Measurements from ENCODE around the gene SH3GL2.

Gene SH3GL2

DNA sequence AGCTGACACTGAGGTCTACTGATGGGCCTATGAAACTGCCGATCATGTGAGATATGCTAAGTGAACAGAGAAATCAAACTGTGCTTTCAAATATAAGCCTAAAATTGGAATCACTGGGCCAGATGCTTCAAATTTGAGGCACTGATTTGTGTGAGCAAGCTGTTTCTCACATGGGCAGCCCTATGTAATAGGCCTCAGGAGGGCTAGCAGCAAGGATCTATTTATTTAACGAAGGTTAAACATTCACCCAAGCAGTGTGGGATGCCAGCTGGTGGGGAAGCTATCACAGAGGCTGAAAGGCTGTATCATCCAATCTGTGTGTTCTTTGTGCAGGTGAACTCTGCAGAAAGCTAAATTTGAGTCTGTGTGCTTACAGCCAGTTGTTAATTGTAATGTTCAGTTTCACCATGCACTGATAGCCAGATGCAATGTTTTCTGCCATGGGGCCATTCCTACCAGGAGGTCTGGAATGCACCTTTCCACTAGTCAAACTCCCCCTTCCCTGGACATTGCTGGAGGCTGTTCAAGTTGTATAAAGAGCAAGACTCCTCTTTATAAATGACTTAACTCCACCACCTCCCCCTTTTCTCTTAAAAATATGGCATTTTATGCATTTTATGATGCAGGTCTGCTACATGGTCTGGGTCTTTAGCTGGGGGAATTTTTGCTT lies 228.9 kb downstream of the SH3GL2 start:
- FAIRE-seq = no peak
- DNase-seq (ENCODE audit: low spot score) = no peak

DNA sequence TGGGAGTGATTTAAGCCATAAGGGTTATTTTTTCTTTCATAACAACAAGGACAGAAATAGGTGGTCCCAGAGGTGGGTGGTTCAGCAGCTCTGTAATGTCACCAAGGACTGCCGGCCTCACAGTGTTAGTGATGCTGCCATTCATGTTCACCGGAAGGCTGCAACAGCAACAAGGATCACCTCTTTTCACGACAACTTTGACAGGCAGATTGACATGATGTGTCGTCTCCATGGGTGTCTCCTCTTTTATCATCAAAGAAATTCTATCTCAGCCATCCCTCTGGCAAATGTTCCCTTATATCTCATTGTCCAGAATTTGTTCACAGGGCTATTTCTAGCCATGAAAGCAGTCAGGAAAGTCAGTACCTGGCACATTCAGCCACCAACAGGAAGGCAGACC lies 231.5 kb downstream of the SH3GL2 start:
- no peak for FAIRE-seq
- DNase-seq (ENCODE audit: low spot score) = no peak

DNA sequence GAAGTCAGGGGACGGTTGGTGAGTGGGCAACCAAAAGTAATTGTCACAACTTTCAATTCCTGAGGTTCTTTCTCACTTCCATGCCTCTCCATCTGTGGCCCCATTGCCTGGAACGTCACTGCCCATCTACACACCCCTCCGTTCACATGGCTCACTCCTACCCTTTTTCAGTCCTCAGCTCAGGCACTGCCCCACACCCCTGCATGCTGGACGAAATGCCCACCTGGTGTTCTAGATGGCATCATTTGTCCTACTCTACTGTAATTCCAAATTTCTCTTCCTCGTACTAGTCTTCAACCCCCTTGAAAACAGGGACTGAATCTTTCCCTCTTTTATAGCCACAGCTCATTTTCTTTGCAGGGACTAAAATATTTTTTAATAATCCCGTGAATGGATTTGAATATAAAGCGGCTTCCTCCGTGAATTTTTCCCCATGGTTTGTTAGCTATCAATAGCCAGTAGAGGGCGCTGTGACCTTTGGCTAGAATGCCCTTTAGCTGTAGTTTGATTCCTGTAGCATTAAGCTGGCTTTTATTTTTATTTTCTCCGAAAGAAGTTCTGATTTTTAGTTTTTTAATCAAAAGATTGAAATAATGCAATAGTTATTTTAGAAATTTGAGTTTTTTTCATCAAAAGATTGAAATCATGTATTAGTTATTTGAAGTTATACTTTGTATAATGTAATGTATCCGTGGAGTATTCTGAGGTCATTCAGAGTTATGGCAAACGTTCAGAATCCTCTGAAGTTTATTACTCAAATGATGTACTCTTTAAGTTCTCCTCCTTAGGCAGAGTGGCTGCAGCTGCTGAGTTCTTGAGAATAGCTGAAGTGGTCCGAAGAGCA lies 232.1 kb downstream of the SH3GL2 start:
- FAIRE-seq (no peak), DNase-seq (ENCODE audit: low spot score) (peak; percentile 23)

DNA sequence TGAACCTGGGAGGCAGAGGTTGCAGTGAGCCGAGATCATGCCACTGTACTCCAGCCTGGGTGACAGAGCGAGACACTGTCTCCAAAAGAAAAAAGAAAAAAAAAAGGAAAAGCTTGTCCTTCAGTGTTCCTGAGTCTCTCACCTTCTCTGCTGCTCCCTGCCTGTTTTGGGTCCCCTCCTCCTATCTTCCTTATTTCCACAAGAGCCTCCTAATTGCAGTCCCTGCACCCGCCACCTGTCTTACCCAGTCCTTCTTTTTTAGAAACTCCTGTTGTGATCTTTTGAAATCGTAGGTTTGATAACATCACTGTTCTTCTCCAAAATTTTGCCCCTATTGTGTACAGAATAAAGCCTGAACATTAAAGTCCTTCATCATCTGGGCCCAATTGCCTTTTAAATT lies 234.9 kb downstream of the SH3GL2 start:
- DNase-seq (ENCODE audit: low spot score) = no peak
- FAIRE-seq = no peak

DNA sequence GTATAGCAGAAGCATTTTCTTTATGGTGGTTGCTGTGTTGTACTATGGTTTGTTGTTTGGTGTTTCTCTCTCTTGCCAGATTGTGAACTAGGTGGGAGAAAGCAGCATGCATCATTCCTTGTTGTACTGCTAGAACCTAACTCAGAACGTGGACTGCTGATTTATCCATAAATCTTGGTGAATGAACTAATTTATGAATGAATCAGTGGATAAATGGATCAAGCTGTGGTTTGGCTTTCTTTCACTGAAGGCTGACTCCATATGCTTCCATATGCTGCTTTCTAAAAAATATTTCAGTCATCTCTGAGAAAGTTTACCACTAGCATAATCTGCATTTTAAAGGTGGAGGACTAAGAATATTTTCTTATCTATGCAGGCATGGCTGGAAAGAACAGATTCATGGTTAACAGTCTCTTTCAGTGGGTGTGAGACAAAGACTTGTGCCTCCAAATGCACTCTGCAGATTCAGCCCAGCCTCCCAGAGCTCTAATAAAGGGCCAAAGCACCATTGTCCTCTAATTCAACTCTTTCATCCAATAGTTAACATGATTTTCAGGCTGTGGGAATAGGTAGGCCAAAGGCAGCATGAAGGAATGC lies 237.7 kb downstream of the SH3GL2 start:
- FAIRE-seq (no peak), DNase-seq (ENCODE audit: low spot score) (no peak)

DNA sequence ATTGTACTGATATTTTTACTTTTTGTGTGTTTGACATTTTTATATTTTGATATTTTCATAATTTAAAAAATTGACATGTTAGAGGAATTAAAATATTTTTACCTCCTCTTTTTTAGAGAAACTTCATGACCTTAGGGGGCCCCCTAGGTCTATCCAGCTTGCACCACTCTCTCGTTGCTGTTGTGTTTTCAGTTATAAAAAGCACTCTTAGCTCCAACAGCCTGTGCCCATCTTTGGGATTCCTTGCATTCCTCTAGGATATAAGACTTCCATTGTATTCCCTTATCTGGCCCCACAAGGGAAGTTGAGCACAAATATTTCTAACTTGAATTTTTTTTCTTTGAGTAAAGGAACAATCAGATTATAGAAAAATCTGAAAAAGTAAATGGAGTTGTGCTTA lies 245.3 kb downstream of the SH3GL2 start:
- peak; percentile 39 for DNase-seq (ENCODE audit: low spot score)
- FAIRE-seq = no peak

DNA sequence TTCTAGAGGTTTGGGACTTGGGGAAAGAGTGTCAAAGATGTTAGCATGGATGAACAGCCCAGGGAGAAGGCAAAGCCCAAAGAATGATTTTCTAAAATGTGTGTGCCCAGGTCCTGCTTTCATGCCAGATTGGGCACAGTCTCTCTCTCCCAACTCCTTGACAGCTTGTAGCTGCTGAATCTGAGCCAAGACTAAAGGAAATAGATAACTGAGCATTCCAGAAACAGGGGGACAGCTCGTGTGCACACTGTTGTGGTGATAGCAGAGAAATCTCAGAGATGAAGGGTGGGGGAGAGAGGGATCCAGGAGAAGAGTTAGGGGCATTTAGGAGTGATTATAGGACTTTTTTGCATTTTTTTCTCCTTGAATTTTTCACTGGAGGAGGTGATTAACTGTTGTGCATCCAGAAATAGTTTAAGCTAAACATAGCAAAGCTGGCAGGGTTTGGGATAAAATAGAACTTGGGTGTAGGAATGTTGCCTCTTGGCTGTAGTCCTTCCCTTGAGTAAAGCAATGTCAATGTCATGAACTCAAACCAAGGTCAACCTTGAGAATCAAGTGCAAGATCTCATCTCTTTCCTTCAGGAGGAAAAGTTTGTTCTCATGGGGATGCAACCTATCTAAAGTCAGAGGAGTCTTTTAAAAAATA lies 245.9 kb downstream of the SH3GL2 start:
- DNase-seq (ENCODE audit: low spot score) (peak; percentile 15), FAIRE-seq (no peak)

DNA sequence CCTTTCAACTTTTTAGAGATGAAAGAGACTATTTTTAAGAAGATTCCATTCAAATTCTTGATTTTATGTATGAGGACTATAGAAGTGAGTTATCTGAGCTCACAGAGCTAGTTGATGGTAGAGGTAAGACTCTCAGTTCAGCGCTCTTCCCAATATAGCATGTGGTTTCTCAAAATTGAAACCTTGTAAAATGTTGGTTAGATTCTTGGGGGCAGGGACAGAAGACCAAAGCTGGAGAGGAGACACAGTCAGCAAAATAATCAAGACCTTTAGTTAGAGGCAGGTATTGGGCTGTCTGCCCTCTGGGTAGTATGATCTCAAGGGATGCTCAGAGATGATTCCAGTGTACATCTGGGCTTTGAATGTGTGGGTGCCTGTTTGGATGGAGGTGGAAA lies 246.4 kb downstream of the SH3GL2 start:
- FAIRE-seq (no peak), DNase-seq (ENCODE audit: low spot score) (no peak)

DNA sequence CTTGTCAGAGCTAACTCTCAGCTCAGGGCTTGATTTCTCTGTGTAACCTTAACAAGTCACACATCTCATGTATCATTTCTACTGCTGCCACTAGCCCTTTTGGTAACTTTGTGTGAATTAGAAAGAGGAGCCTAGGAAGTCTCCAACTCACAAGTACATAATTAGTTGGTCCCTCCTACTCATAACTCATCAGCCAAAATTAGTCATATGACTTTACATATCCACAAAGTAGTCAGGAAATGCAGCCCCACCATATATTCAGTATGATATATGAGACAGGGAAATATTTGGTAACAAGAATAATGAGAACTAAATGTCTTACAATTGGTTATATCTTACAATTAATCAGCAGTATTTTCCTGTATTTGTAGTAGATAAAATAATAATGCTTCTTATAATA lies 250.2 kb downstream of the SH3GL2 start:
- DNase-seq (ENCODE audit: low spot score) = no peak
- no peak for FAIRE-seq

DNA sequence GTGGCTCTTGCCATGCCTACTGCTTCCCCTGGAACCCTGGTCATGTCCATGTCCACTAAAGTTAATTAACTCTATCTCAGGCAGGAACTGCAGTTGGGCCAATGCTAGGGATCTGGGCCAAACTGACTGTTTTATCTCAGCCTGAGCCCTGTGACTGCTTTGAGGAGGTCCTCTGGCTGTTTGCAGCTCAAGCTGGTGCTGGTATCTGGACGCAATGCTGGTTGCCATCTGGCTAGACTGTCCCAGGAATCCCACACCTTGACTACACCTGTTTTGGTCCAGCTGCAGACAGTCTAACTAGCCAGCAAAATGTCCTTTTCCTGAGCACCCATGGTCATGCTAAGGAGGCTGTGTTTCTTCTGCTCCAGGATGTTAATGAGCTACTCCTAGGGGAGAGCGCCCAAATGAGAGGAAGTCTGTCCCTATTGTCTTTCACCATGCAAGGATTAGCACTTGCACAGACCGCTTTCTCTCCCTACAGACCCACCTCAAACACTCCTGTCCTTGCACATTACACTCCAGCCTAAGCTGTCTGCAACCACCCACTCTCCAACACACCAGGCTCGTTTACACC lies 251.0 kb downstream of the SH3GL2 start:
- DNase-seq (ENCODE audit: low spot score) (no peak), FAIRE-seq (no peak)

DNA sequence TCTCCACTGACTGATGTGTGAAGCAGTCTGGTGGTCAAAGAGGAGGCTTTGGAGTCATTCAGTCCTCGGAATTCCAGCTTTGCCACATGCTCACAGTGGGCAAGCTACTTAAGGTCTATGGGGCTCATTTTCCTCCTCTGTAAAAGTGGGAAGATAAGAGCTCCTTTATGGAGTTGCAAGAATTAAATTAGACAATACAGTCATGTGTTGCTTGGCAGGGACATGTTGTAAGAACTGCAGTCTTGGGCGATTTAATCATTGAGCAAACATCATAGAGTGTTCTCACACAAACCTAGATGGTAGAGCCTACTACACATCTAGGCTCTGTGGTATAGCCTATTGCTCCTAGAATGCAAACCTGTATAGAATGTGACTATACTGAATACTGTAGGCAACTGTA lies 253.9 kb downstream of the SH3GL2 start:
- FAIRE-seq (no peak), DNase-seq (ENCODE audit: low spot score) (no peak)

DNA sequence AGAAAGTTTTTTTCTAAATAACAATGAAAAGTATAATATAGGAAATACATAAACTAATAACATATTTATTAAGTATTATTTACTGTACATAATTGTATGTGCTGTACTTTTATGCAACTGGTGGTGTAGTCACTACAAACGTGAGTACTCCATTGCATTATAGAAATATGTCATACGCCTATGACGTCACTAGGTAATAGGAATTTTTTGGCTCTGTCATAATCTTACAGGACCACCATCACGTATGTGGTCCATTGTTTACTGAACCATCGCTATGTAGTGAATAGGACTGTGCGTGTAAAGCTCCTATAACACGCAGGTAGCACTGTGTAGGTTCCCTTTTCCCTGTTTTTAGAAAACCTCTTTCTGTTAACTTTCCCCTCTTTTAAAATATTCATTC lies 255.0 kb downstream of the SH3GL2 start:
- DNase-seq (ENCODE audit: low spot score) (no peak), FAIRE-seq (no peak)

DNA sequence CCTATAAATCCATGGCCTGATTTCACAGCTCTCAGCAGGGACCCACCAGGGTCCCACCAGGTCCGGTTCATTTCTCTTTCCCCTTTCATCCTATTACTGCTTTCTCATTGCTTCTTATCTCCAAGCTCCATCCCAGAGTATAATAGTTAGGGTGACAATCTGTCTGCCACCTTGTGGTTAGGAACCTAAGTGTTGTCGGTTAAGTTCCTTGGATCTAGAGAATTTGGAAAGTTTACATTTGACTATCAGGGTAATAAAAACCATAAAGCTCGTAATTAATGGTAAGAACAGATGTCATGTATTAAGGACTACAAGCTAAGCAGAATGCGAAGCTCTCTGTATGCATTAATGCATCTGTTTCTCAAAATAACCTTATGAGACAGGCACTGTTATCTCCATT lies 259.1 kb downstream of the SH3GL2 start:
- DNase-seq (ENCODE audit: low spot score) (no peak), FAIRE-seq (no peak)

DNA sequence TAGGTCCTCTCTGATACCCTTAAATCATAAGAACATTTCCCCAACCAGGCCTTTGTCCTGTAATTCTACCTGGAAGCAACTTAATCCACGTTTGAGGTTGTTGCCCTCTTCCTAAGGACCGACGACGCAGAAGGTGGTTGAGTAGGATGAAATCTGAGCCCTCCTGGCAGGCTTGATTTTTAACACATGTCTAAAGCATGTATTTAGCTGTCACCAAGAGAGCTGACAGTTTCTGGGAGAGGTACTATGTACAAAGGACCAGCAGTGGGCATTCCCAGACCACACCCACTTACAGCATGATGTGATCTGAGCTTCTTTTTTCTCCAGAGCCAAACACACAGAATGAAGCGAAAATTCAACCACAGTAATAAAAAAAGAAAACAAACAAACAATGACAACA lies 260.9 kb downstream of the SH3GL2 start:
- FAIRE-seq (no peak), DNase-seq (ENCODE audit: low spot score) (no peak)

DNA sequence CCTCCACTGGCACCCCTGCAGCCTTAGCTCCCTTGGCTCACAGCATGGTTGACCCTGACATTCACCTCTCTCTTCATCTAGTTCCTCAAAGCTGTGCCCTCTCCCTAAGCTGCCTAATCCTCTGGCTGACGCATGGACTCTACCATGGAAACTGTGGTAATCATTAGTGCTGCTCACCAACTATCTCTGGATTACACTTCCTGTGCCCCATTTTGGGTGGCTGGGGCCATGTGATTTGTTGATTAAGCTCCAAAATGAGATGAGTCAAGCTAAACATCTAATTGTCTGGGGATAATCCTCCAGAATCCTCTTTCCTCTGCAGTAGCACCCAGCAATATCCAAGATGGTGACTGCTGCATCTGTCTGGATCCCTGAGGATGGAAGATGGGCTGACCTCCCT lies 264.4 kb downstream of the SH3GL2 start:
- DNase-seq (ENCODE audit: low spot score) (no peak), FAIRE-seq (no peak)
